K562 (cell line): ENCODE data around the gene TREX2. TPM values are rescaled to one million over a fixed set of nuclear protein-coding genes. Genes with fewer than 3 reads are reported as not detected.

Source experiments
- ATAC-seq: fragments of 200-7000 bp; cut with Tn5 transposase; 3 replicates; pipeline ENCODE4 v1.9.1; 2020; ENCODE audit warnings: moderate library complexity
- BruUV-seq: library from RNA; stranded (reverse); fragments of 400-500 nt; replicated peaks from 2 replicates; lab custom pipeline; 2021; lab: Mats Ljungman, UMichigan
- CTCF ChIA-PET: fragments of 300-600 bp; formaldehyde crosslinking; extraction: SDS; loops from one replicate; lab custom pipeline; 2021; ENCODE audit warnings: low intra/inter-chr PET ratio; lab: Yijun Ruan, JAX
- POLR2A ChIA-PET: fragments of 300-600, 350-650 bp; sonication (Branson Sonifier 250); formaldehyde crosslinking; extraction: SDS; loops from one replicate; lab custom pipeline; 2021; ENCODE audit warnings: antibody characterized with exemption, inconsistent platforms; lab: Yijun Ruan, JAX
- DNase-seq, 4 experiments: peaks; one replicate each; pipeline versions ENCODE4 v3.0.0 to v3.0.0-alpha.2; 2011 to 2018; ENCODE audit warnings: low spot score in 3 of 4, mixed read lengths in 3 of 4; ENCODE audit errors: extremely low read depth in 1 of 4
- FAIRE-seq: peaks from 2 replicates; lab custom pipeline; 2011; peaks lifted over from hg19 to GRCh38; lab: Jason Lieb, UNC
- H2AFZ ChIP-seq: 2 replicates; pipeline ENCODE4 v1.6.0; 2011; ENCODE audit warnings: low read depth, low read length, control low read depth, inconsistent platforms
- H3K27ac ChIP-seq: fragments of 200-600 bp; 3 replicates; pipeline ENCODE4 v1.8.0; 2011; ENCODE audit warnings: low read depth, mild to moderate bottlenecking, control low read depth, inconsistent platforms, low read length, moderate library complexity, mixed read lengths; ENCODE audit errors: extremely low read depth
- H3K27me3 ChIP-seq, 2 experiments: fragments of 300-600 bp in 1 of 2; 2 replicates in 1 of 2; 3 replicates in 1 of 2; pipeline versions ENCODE4 v1.6.0 to v1.8.0; 2011; ENCODE audit warnings: inconsistent platforms in 2 of 2, low read length in 2 of 2, mild to moderate bottlenecking in 1 of 2, mixed read lengths in 1 of 2, moderate library complexity in 1 of 2; ENCODE audit not compliant: control insufficient read depth in 2 of 2, insufficient read depth in 2 of 2
- H3K36me3 ChIP-seq: fragments of 300-600 bp; 3 replicates; pipeline ENCODE4 v1.8.0; 2011; ENCODE audit warnings: mild to moderate bottlenecking, low read length, inconsistent platforms; ENCODE audit not compliant: control insufficient read depth, insufficient read depth
- H3K4me1 ChIP-seq, 2 experiments: fragments of 200-600 bp in 1 of 2; replicated peaks in 1 of 2; 2 replicates in 1 of 2; 3 replicates in 1 of 2; pipeline versions ENCODE4 v1.5.1 to v1.8.0; 2011; ENCODE audit warnings: inconsistent platforms in 2 of 2, low read length in 2 of 2, mild to moderate bottlenecking in 1 of 2, mixed read lengths in 1 of 2, moderate library complexity in 1 of 2; ENCODE audit not compliant: control insufficient read depth in 2 of 2, insufficient read depth in 2 of 2
- H3K4me2 ChIP-seq: 2 replicates; pipeline ENCODE4 v1.6.1; 2011; ENCODE audit warnings: low read length, control low read depth, inconsistent platforms, mixed read lengths; ENCODE audit not compliant: insufficient read depth
- H3K4me3 ChIP-seq: fragments of 200-600 bp; sonication (generic), shearing (Covaris generic); 2 replicates; pipeline ENCODE4 v1.5.1; 2016; ENCODE audit warnings: control low read depth, inconsistent platforms
- H3K79me2 ChIP-seq: fragments of 200-600 bp; 3 replicates; pipeline ENCODE4 v1.8.0; 2011; ENCODE audit warnings: low read length, inconsistent platforms; ENCODE audit not compliant: control insufficient read depth, insufficient read depth
- H3K9ac ChIP-seq, 2 experiments: 2 replicates each; pipeline versions ENCODE4 v1.6.0 to v1.6.1; 2011; ENCODE audit warnings: low read depth in 2 of 2, low read length in 2 of 2, control low read depth in 1 of 2, inconsistent platforms in 1 of 2, mild to moderate bottlenecking in 1 of 2, mixed read lengths in 1 of 2; ENCODE audit not compliant: insufficient read depth in 1 of 2
- H3K9me1 ChIP-seq: one replicate; pipeline ENCODE4 v1.6.0; 2011; ENCODE audit warnings: inconsistent platforms, mild to moderate bottlenecking, low read length, moderate library complexity; ENCODE audit not compliant: control insufficient read depth, insufficient read depth
- H3K9me3 ChIP-seq: replicated peaks from 2 replicates; pipeline ENCODE4 v1.5.1; 2011; ENCODE audit warnings: low read depth, low read length, inconsistent platforms; ENCODE audit not compliant: control insufficient read depth, insufficient read depth
- H4K20me1 ChIP-seq: replicated peaks from 2 replicates; pipeline ENCODE4 v1.6.1; 2011; ENCODE audit warnings: low read length, inconsistent platforms, mixed read lengths; ENCODE audit not compliant: control insufficient read depth, insufficient read depth
- ESRRA ChIP-seq: fragments of 450-650 bp; IDR thresholded peaks from 2 replicates; pipeline ENCODE4 v1.6.1; 2014; ENCODE audit warnings: low read depth, mild to moderate bottlenecking, moderate library complexity, borderline replicate concordance
- HNRNPLL ChIP-seq: fragments of 200-400 bp; formaldehyde crosslinking; IDR thresholded peaks from 2 replicates; pipeline ENCODE4 v1.6.1; 2017; ENCODE audit warnings: low read length, low read depth, mild to moderate bottlenecking; ENCODE audit not compliant: poor library complexity, severe bottlenecking
- NCOA1 ChIP-seq: fragments of 450-650 bp; IDR thresholded peaks from 2 replicates; pipeline ENCODE4 v1.6.1; 2016; ENCODE audit warnings: low read depth
- NCOA2 ChIP-seq, 2 experiments: fragments of 450-650 bp; IDR thresholded peaks; 2 replicates each; pipeline ENCODE4 v1.6.1; 2018; ENCODE audit warnings: mild to moderate bottlenecking in 2 of 2, moderate library complexity in 1 of 2; ENCODE audit not compliant: partially characterized antibody in 2 of 2
- PTTG1 ChIP-seq: fragments of 450-650 bp; IDR thresholded peaks from 2 replicates; pipeline ENCODE4 v1.6.1; 2016; ENCODE audit warnings: low read depth, mild to moderate bottlenecking, missing genetic modification characterization, missing compliant biosample characterization
- RAD21 ChIP-seq, 2 experiments: fragments of 250-450 bp in 1 of 2; fragments of 450-650 bp in 1 of 2; sonication (Bioruptor Pico) in 1 of 2; formaldehyde crosslinking in 1 of 2; IDR thresholded peaks in 1 of 2; conservative IDR thresholded peaks in 1 of 2; 2 replicates each; pipeline versions ENCODE4 v1.4.0 to v1.8.0; 2020 to 2022; ENCODE audit warnings: mild to moderate bottlenecking in 2 of 2, moderate library complexity in 1 of 2
- ZEB2 ChIP-seq: fragments of 450-650 bp; IDR thresholded peaks from 2 replicates; pipeline ENCODE4 v1.6.1; 2016
- WGBS: fragments of 100-300 bp; shearing (Covaris generic); methylation state at CpG from one replicate; pipeline ENCODE4 v1.1.6; 2016; ENCODE audit warnings: low coverage, mixed read lengths; ENCODE audit not compliant: insufficient coverage; ENCODE audit errors: missing lambda C conversion rate; 5-methylcytosine and 5-hydroxymethylcytosine counted together
- in situ Hi-C: fragments of 300-500 bp; cut with MboI; formaldehyde crosslinking; loops from 4 replicates; pipeline ENCODE4 v1.15.0; 2018; ENCODE audit warnings: inconsistent platforms, mixed read lengths
- intact Hi-C: fragments of 100-400 bp; cut with micrococcal nuclease; formaldehyde crosslinking; loops from 2 replicates; pipeline ENCODE4 v1.14.2; 2022
- polyA plus RNA-seq, 8 experiments: library from polyadenylated mRNA; depleted of rRNA in 4 of 8; stranded (reverse) in 5 of 8; unstranded in 3 of 8; fragments of >200 nt; fragmentation: Nextera tagmentation in 2 of 8; fragmentation: Illumina TruSeq in 1 of 8; extraction: Ambion mirVana in 2 of 8; extraction: Trizol in 1 of 8; gene quantifications; 2 replicates each; pipeline versions ENCODE4 v1.2.1 to v1.2.3, GENCODE V29; 2011 to 2014; ENCODE audit warnings: inconsistent platforms in 1 of 8, missing spikeins in 1 of 8
- total RNA-seq, 7 experiments: library from RNA; depleted of rRNA in 6 of 7; stranded (reverse); fragments of >200 nt in 6 of 7; fragmentation: Illumina TruSeq in 2 of 7; extraction: Trizol in 2 of 7; gene quantifications; 2 replicates each; pipeline versions ENCODE4 v1.2.1 to v1.2.3, GENCODE V29; 2011 to 2021; ENCODE audit warnings: low replicate concordance in 1 of 7
- TF ChIP-seq, protein P1 (sequence below): fragments of 450-650 bp; IDR thresholded peaks from 2 replicates; pipeline ENCODE4 v1.6.1; 2016; ENCODE audit warnings: low read depth

Gene TREX2
- total and polyA plus RNA-seq, 9 of the 15 experiments (the other 6 are each of a cell fraction or from before 2014, with no cell fraction given): 0.07 to 1.5 (median 0.33) TPM; not detected in 2

DNA sequence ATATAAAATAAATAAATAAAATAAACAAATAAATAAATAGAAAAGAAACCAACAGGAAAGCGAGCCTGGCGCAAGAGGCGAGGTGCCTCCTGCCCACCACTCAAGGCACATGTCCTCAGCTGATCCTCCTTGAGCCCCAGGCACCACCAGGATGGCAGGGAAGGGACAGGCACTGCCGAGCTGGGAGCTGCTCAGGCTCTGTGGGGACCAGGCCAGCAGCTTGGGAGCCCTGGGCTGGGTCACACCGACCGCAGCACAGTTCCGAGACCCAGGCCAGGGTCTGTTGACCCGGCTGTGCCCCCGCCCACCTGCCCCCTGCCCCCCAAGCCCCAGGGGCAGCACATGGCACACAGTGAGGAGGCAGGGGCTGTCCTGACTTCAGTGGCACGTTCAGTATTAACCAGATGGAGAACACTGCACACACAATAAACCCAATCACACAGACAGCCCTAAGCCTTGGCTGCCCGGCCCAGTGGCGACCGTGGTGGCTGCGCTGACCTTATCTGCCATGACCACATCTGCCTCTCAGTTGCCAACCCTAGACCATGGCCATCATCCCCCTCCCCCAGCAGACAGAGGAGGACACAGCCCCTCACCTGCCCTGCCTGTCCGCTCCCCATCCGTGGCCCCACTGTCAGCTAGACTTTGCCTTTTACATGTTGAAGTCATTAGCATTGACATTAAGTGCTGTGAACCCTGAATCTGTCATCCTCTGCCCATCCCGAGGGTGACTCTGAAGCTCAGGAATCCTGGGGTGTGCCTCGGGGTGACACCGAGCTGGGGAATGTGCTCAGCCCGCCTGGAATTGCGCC is 2.9 kb upstream of the TREX2 start:
- WGBS: 92% methylated on average over 14 of the region's 21 CpGs
- ATAC-seq (no peak), DNase-seq (no peak), FAIRE-seq (no peak)
- Histone ChIP-seq H3K36me3 (peaks cover 28% of the 10 kb centered on the region; the same call in 2 of the 3 replicates), H3K9ac (peak overlapping the region in 1 of 2 experiments; percentile 35; a peak in 1 of 4 replicates), H3K27me3 (no peaks in the 10 kb centered on the region), H4K20me1 (no peaks in the 10 kb centered on the region), H3K27ac (no peak overlapping the region), H3K79me2 (no peaks in the 10 kb centered on the region), H2AFZ (no peak overlapping the region), H3K4me2 (no peak overlapping the region), H3K9me1 (no peaks in the 10 kb centered on the region), H3K4me1 (peaks cover 0 to 36% of the 10 kb centered on the region in 2 experiments; a peak in 2 of 5 replicates), H3K9me3 (no peaks in the 10 kb centered on the region), H3K4me3 (no peak overlapping the region)
- POLR2A ChIA-PET: interaction anchor here (0.6 to 0.9 kb wide), 2 partner anchors 34 to 626 kb away, joined by 3 to 5 read pairs; no protein-coding TSS in a partner anchor
- TF ChIP-seq NCOA1 (no peak), ESRRA (no peak), HNRNPLL (no peak), PTTG1 (tag) (no peak), NCOA2 (IDR thresholded peaks at IDR 0.05; ENCODE audit: partially characterized antibody in 2 of 2) (no peak), ZEB2 (no peak), RAD21 (CRISPR knock-in tag; conservative IDR thresholded peaks at IDR 0.05 in 1 of 2, IDR thresholded peaks at IDR 0.05 in 1 of 2) (no peak)
- TF ChIP-seq, protein P1, sequence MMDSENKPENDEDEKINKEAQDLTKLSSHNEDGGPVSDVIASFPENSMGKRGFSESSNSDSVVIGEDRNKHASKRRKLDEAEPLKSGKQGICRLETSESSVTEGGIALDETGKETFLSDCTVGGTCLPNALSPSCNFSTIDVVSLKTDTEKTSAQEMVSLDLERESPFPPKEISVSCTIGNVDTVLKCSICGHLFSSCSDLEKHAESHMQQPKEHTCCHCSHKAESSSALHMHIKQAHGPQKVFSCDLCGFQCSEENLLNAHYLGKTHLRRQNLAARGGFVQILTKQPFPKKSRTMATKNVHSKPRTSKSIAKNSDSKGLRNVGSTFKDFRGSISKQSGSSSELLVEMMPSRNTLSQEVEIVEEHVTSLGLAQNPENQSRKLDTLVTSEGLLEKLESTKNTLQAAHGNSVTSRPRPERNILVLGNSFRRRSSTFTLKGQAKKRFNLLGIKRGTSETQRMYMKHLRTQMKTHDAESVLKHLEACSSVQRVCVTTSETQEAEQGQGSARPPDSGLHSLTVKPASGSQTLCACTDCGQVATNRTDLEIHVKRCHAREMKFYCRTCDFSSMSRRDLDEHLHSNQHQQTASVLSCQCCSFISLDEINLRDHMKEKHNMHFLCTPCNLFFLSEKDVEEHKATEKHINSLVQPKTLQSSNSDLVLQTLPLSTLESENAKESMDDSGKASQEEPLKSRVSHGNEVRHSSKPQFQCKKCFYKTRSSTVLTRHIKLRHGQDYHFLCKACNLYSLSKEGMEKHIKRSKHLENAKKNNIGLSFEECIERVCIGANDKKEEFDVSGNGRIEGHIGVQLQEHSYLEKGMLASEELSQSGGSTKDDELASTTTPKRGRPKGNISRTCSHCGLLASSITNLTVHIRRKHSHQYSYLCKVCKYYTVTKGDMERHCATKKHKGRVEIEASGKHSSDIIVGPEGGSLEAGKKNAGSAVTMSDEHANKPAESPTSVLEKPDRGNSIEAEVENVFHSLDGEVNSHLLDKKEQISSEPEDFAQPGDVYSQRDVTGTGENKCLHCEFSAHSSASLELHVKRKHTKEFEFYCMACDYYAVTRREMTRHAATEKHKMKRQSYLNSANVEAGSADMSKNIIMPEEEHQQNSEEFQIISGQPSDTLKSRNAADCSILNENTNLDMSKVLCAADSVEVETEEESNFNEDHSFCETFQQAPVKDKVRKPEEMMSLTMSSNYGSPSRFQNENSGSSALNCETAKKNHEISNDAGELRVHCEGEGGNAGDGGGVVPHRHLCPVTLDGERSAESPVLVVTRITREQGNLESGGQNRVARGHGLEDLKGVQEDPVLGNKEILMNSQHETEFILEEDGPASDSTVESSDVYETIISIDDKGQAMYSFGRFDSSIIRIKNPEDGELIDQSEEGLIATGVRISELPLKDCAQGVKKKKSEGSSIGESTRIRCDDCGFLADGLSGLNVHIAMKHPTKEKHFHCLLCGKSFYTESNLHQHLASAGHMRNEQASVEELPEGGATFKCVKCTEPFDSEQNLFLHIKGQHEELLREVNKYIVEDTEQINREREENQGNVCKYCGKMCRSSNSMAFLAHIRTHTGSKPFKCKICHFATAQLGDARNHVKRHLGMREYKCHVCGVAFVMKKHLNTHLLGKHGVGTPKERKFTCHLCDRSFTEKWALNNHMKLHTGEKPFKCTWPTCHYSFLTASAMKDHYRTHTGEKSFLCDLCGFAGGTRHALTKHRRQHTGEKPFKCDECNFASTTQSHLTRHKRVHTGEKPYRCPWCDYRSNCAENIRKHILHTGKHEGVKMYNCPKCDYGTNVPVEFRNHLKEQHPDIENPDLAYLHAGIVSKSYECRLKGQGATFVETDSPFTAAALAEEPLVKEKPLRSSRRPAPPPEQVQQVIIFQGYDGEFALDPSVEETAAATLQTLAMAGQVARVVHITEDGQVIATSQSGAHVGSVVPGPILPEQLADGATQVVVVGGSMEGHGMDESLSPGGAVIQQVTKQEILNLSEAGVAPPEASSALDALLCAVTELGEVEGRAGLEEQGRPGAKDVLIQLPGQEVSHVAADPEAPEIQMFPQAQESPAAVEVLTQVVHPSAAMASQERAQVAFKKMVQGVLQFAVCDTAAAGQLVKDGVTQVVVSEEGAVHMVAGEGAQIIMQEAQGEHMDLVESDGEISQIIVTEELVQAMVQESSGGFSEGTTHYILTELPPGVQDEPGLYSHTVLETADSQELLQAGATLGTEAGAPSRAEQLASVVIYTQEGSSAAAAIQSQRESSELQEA: no peak
- intact Hi-C loops (no loop called here), in situ Hi-C loops (no loop called here)
- no TSS peak for BruUV-seq
- CTCF ChIA-PET: no interaction called here
